H9 (cell line): ENCODE data around the gene SLC25A43. TPM values are rescaled to one million over a fixed set of nuclear protein-coding genes. Genes with fewer than 3 reads are reported as not detected.

Experiments used
- DNase-seq: peaks from one replicate; pipeline ENCODE4 v3.0.0-alpha.2; 2017
- H2AFZ ChIP-seq: one replicate; pipeline ENCODE4 v1.6.1; 2013; ENCODE audit warnings: mild to moderate bottlenecking, low read length, control low read depth, moderate library complexity
- H2AK5ac ChIP-seq: 2 replicates; pipeline ENCODE4 v1.6.1; 2013; ENCODE audit warnings: low read length, control low read depth, mixed read lengths; ENCODE audit not compliant: insufficient read length
- H2BK120ac ChIP-seq: one replicate; pipeline ENCODE4 v1.6.1; 2013; ENCODE audit warnings: low read depth, mild to moderate bottlenecking, low read length, control low read depth, inconsistent platforms; ENCODE audit not compliant: poor library complexity, severe bottlenecking
- H2BK12ac ChIP-seq: 2 replicates; pipeline ENCODE4 v1.6.1; 2013; ENCODE audit warnings: low read length, control low read depth, mixed read lengths, low read depth; ENCODE audit not compliant: insufficient read length
- H2BK15ac ChIP-seq: 2 replicates; pipeline ENCODE4 v1.6.1; 2013; ENCODE audit warnings: low read depth, low read length, control low read depth
- H2BK20ac ChIP-seq: one replicate; pipeline ENCODE4 v1.6.1; 2013; ENCODE audit warnings: low read depth, mild to moderate bottlenecking, low read length, control low read depth, inconsistent platforms; ENCODE audit not compliant: poor library complexity, severe bottlenecking
- H2BK5ac ChIP-seq: 2 replicates; pipeline ENCODE4 v1.6.1; 2013; ENCODE audit warnings: low read length, control low read depth, mixed read lengths; ENCODE audit not compliant: insufficient read length
- H3K14ac ChIP-seq: 2 replicates; pipeline ENCODE4 v1.6.1; 2013; ENCODE audit warnings: low read length, control low read depth; ENCODE audit not compliant: insufficient read depth
- H3K18ac ChIP-seq: 2 replicates; pipeline ENCODE4 v1.6.1; 2013; ENCODE audit warnings: low read depth, mild to moderate bottlenecking, mixed read lengths, low read length, control low read depth; ENCODE audit not compliant: insufficient read length
- H3K23ac ChIP-seq: 2 replicates; pipeline ENCODE4 v1.6.1; 2013; ENCODE audit warnings: low read length, control low read depth, mixed read lengths, low read depth; ENCODE audit not compliant: insufficient read length
- H3K23me2 ChIP-seq: 2 replicates; pipeline ENCODE4 v1.6.1; 2013; ENCODE audit warnings: low read depth, mild to moderate bottlenecking, mixed read lengths, low read length, control low read depth; ENCODE audit not compliant: insufficient read length, poor library complexity, severe bottlenecking
- H3K27ac ChIP-seq: 2 replicates; pipeline ENCODE4 v1.5.1; 2013; ENCODE audit warnings: low read length, control low read depth, mixed read lengths, low read depth; ENCODE audit not compliant: insufficient read length
- H3K27me3 ChIP-seq: 2 replicates; pipeline ENCODE4 v1.6.1; 2013; ENCODE audit warnings: low read length, control low read depth, inconsistent platforms; ENCODE audit not compliant: insufficient read depth
- H3K4ac ChIP-seq: 2 replicates; pipeline ENCODE4 v1.6.1; 2013; ENCODE audit warnings: low read depth, mild to moderate bottlenecking, control low read depth, inconsistent platforms, low read length, moderate library complexity
- H3K4me1 ChIP-seq: 2 replicates; pipeline ENCODE4 v1.6.1; 2013; ENCODE audit warnings: low read length, control low read depth, inconsistent platforms; ENCODE audit not compliant: insufficient read depth
- H3K4me2 ChIP-seq: 2 replicates; pipeline ENCODE4 v1.6.1; 2013; ENCODE audit warnings: low read length, control low read depth, mixed read lengths; ENCODE audit not compliant: insufficient read length, insufficient read depth
- H3K56ac ChIP-seq: 2 replicates; pipeline ENCODE4 v1.6.1; 2013; ENCODE audit warnings: low read depth, mild to moderate bottlenecking, mixed read lengths, low read length, control low read depth; ENCODE audit not compliant: insufficient read length
- H3K79me1 ChIP-seq: 2 replicates; pipeline ENCODE4 v1.6.1; 2013; ENCODE audit warnings: low read depth, mild to moderate bottlenecking, moderate library complexity, low read length, control low read depth, inconsistent platforms; ENCODE audit not compliant: insufficient read depth, poor library complexity, severe bottlenecking
- H3K79me2 ChIP-seq: 2 replicates; pipeline ENCODE4 v1.6.1; 2013; ENCODE audit warnings: low read length, control low read depth, inconsistent platforms; ENCODE audit not compliant: insufficient read depth
- H3K9ac ChIP-seq: 2 replicates; pipeline ENCODE4 v1.6.1; 2013; ENCODE audit warnings: low read length, control low read depth, mixed read lengths; ENCODE audit not compliant: insufficient read length; ENCODE audit errors: extremely low read depth
- H3K9me3 ChIP-seq: one replicate; pipeline ENCODE4 v1.6.1; 2013; ENCODE audit warnings: low read depth, low read length, inconsistent platforms; ENCODE audit not compliant: control insufficient read depth
- H3T11ph ChIP-seq: one replicate; pipeline ENCODE4 v1.6.1; 2013; ENCODE audit warnings: mild to moderate bottlenecking, low read length, control low read depth, inconsistent platforms
- H4K20me1 ChIP-seq: one replicate; pipeline ENCODE4 v1.6.1; 2013; ENCODE audit not compliant: control insufficient read depth, insufficient read length, insufficient read depth
- H4K5ac ChIP-seq: 2 replicates; pipeline ENCODE4 v1.6.1; 2013; ENCODE audit warnings: low read depth, mild to moderate bottlenecking, mixed read lengths, low read length, control low read depth; ENCODE audit not compliant: insufficient read length
- H4K8ac ChIP-seq: replicated peaks from 2 replicates; pipeline ENCODE4 v1.6.1; 2013; ENCODE audit warnings: low read length, control low read depth, mixed read lengths, low read depth; ENCODE audit not compliant: insufficient read length
- H4K91ac ChIP-seq: 2 replicates; pipeline ENCODE4 v1.6.1; 2013; ENCODE audit warnings: low read depth, mild to moderate bottlenecking, moderate library complexity, mixed read lengths, low read length, control low read depth; ENCODE audit not compliant: insufficient read length
- H3K27ac Mint-ChIP-seq, 3 experiments: 2 replicates in 2 of 3; 3 replicates in 1 of 3; pipeline ENCODE4 v1.8.0; 2020 to 2021; ENCODE audit warnings: mixed read lengths in 3 of 3, mild to moderate bottlenecking in 1 of 3, moderate library complexity in 1 of 3
- H3K27me3 Mint-ChIP-seq: 2 replicates; pipeline ENCODE4 v1.8.0; 2021; ENCODE audit warnings: low read depth, mild to moderate bottlenecking, moderate library complexity, mixed read lengths
- H3K36me3 Mint-ChIP-seq, 3 experiments: 2 replicates in 2 of 3; 3 replicates in 1 of 3; pipeline ENCODE4 v1.8.0; 2020 to 2021; ENCODE audit warnings: low read depth in 3 of 3, mixed read lengths in 3 of 3; ENCODE audit not compliant: insufficient read depth in 1 of 3
- H3K4me1 Mint-ChIP-seq, 2 experiments: 2 replicates each; pipeline ENCODE4 v1.8.0; 2020; ENCODE audit warnings: mixed read lengths in 2 of 2
- H3K4me3 Mint-ChIP-seq, 2 experiments: 2 replicates in 1 of 2; 3 replicates in 1 of 2; pipeline ENCODE4 v1.8.0; 2020 to 2021; ENCODE audit warnings: mild to moderate bottlenecking in 2 of 2, mixed read lengths in 2 of 2, moderate library complexity in 1 of 2
- H3K9me3 Mint-ChIP-seq, 2 experiments: 2 replicates in 1 of 2; 3 replicates in 1 of 2; pipeline ENCODE4 v1.8.0; 2020; ENCODE audit warnings: mild to moderate bottlenecking in 2 of 2, mixed read lengths in 2 of 2, moderate library complexity in 1 of 2
- CTCF ChIP-seq: fragments of 200-600 bp; sonication (generic); conservative IDR thresholded peaks from 3 replicates; pipeline ENCODE4 v1.8.0; 2021; ENCODE audit warnings: antibody characterized with exemption, mild to moderate bottlenecking
- WGBS: extraction: QIAGEN DNeasy Blood & Tissue Kit; methylation state at CpG from one replicate; pipeline ENCODE4 v1.1.7; 2013; ENCODE audit warnings: missing lambda C conversion rate, low lambda C conversion rate, mixed read lengths; ENCODE audit not compliant: insufficient read length; ENCODE audit errors: extremely low coverage; 5-methylcytosine and 5-hydroxymethylcytosine counted together
- total RNA-seq: library from RNA; stranded (reverse); gene quantifications from 2 replicates; pipeline ENCODE4 v1.2.1, GENCODE V29; 2021

The SLC25A43 gene
- total RNA-seq, 1 experiment from 2014 or later, result 3.7 TPM

GRCh38 chrX:119419146-119419545 lies 20.0 kb downstream of the SLC25A43 start:
- Histone ChIP-seq H3K79me1 (no peaks in the 10 kb centered on the region), H2BK15ac (no peak overlapping the region), H2AFZ (no peak overlapping the region), H3K9ac (no peak overlapping the region), H3K23ac (no peak overlapping the region), H3K9me3 (peaks cover 24% of the 10 kb centered on the region), H3K4me1 (no peaks in the 10 kb centered on the region), H3K4me2 (no peak overlapping the region), H3K27ac (no peak overlapping the region), H3K18ac (no peak overlapping the region), H2BK120ac (no peak overlapping the region), H4K5ac (no peak overlapping the region), H3K79me2 (no peaks in the 10 kb centered on the region), H2BK20ac (no peak overlapping the region), H3K56ac (no peak overlapping the region), H3K23me2 (no peaks in the 10 kb centered on the region), H3K14ac (no peak overlapping the region), H2AK5ac (no peak overlapping the region), H3K4ac (no peak overlapping the region), H2BK5ac (no peak overlapping the region), H4K8ac (no peak overlapping the region), H3K27me3 (no peaks in the 10 kb centered on the region), H3T11ph (no peak overlapping the region), H2BK12ac (no peak overlapping the region), H4K20me1 (no peaks in the 10 kb centered on the region), H4K91ac (no peak overlapping the region)
- Mint-ChIP-seq H3K9me3 (peaks cover 54 to 63% of the 10 kb centered on the region in 2 experiments), H3K4me1 (peaks cover 6% of the 10 kb centered on the region in 2 experiments), H3K36me3 (peaks cover 0 to 9% (median 6%) of the 10 kb centered on the region in 3 experiments; a peak in 4 of 7 replicates), H3K27me3 (no peaks in the 10 kb centered on the region), H3K27ac (peak overlapping the region in 1 of 3 experiments; percentile 87; a peak in 1 of 7 replicates), H3K4me3 (no peak overlapping the region)
- WGBS, result no CpG with 5 or more reads among the region's 4 CpGs
- no peak for DNase-seq
- TF ChIP-seq CTCF, result no peak
